Esophagus (tissue), 2 donors: Measurements from ENCODE around the gene SLX4. TPM values are rescaled to one million over a fixed set of nuclear protein-coding genes. Genes with fewer than 3 reads are reported as not detected.

Experiments
- H3K27ac ChIP-seq, 2 donors: one replicate each; pipeline ENCODE4 v1.5.1; 2013; ENCODE audit warnings: low read depth in 2 of 2, mild to moderate bottlenecking in 2 of 2, inconsistent platforms in 1 of 2, low read length in 1 of 2, moderate library complexity in 1 of 2
- H3K27me3 ChIP-seq, 2 donors: one replicate each; pipeline ENCODE4 v1.6.1; 2013; ENCODE audit warnings: low read length in 2 of 2, control low read depth in 1 of 2, mild to moderate bottlenecking in 1 of 2; ENCODE audit not compliant: insufficient read depth in 2 of 2, control insufficient read depth in 1 of 2
- H3K36me3 ChIP-seq, 2 donors: one replicate each; pipeline ENCODE4 v1.6.1; 2013; ENCODE audit warnings: low read length in 1 of 2; ENCODE audit not compliant: control insufficient read depth in 2 of 2, insufficient read depth in 2 of 2
- H3K4me1 ChIP-seq, 2 donors: one replicate each; pipeline ENCODE4 v1.6.1; 2013; ENCODE audit warnings: low read length in 1 of 2; ENCODE audit not compliant: control insufficient read depth in 2 of 2, insufficient read depth in 2 of 2
- H3K4me3 ChIP-seq, 2 donors: one replicate each; pipeline ENCODE4 v1.5.1; 2013; ENCODE audit warnings: low read length in 2 of 2, mild to moderate bottlenecking in 2 of 2, low read depth in 1 of 2, moderate library complexity in 1 of 2
- H3K9me3 ChIP-seq, 2 donors: one replicate each; pipeline ENCODE4 v1.6.1; 2013; ENCODE audit warnings: mild to moderate bottlenecking in 2 of 2, low read depth in 1 of 2, low read length in 1 of 2, moderate library complexity in 1 of 2; ENCODE audit not compliant: control insufficient read depth in 2 of 2, insufficient read depth in 1 of 2
- WGBS, 2 donors: extraction: QIAGEN DNeasy Blood & Tissue Kit; methylation state at CpG; one replicate each; pipeline ENCODE4 v1.1.7; 2013; 5-methylcytosine and 5-hydroxymethylcytosine counted together
- polyA plus RNA-seq, 2 donors: library from polyadenylated mRNA; stranded (reverse); fragments of 200-250 nt; gene quantifications; one replicate each; pipeline ENCODE4 v1.2.3, GENCODE V29; 2013
- donor health status: healthy with polysubstance abuse.
- donor health status: Bipolar disorder and iron deficiency.

SLX4 gene
- polyA plus RNA-seq, 2 donors: 1.6 to 3.5 TPM

GRCh38 chr16:3584412-3584811 lies 27.0 kb downstream of the SLX4 start:
- peaks cover 0 to 18% of the 10 kb centered on the region in 2 donors for H3K36me3 ChIP-seq

GRCh38 chr16:3583303-3584038 lies 27.9 kb downstream of the SLX4 start:
- Histone ChIP-seq H3K27me3 (no peaks in the 10 kb centered on the region), H3K27ac (no peak overlapping the region), H3K9me3 (no peaks in the 10 kb centered on the region), H3K36me3 (peaks cover 0 to 18% of the 10 kb centered on the region in 2 donors), H3K4me3 (no peak overlapping the region), H3K4me1 (peaks cover 0 to 3% of the 10 kb centered on the region in 2 donors)
- WGBS, 2 donors: 96% methylated on average over 16 of the region's 16 CpGs

More at GRCh38 chr16:3584412-3584811, 27.0 kb downstream of the SLX4 start:
- H3K4me3 ChIP-seq: no peak overlapping the region
- H3K27me3 ChIP-seq: no peaks in the 10 kb centered on the region
- H3K4me1 ChIP-seq: no peaks in the 10 kb centered on the region
- 98 to 99% methylated on average over 8 of the region's 8 CpGs for WGBS, 2 donors
- no peak overlapping the region for H3K27ac ChIP-seq
- H3K9me3 ChIP-seq: no peaks in the 10 kb centered on the region

- Histone ChIP-seq H3K9me3 (no peaks in the 10 kb centered on the region), H3K4me3 (no peak overlapping the region), H3K27ac (no peak overlapping the region), H3K36me3 (peaks cover 0 to 18% of the 10 kb centered on the region in 2 donors), H3K4me1 (peaks cover 0 to 3% of the 10 kb centered on the region in 2 donors), H3K27me3 (no peaks in the 10 kb centered on the region)
- WGBS, 2 donors: 92 to 93% methylated on average over 36 of the region's 36 CpGs
These were observed 28.9 kb downstream of the SLX4 start for GRCh38 chr16:3582276-3583165.

GRCh38 chr16:3581392-3581791 lies 30.0 kb downstream of the SLX4 start:
- Histone ChIP-seq H3K36me3 (peaks cover 0 to 18% of the 10 kb centered on the region in 2 donors), H3K4me3 (no peak overlapping the region), H3K4me1 (peaks cover 0 to 3% of the 10 kb centered on the region in 2 donors), H3K9me3 (no peaks in the 10 kb centered on the region), H3K27me3 (no peaks in the 10 kb centered on the region), H3K27ac (no peak overlapping the region)
- WGBS, 2 donors: 94 to 98% methylated on average over 10 of the region's 10 CpGs

GRCh38 chr16:3580686-3581085 lies 30.7 kb downstream of the SLX4 start:
- H3K36me3 ChIP-seq: peaks cover 0 to 18% of the 10 kb centered on the region in 2 donors
- peaks cover 0 to 3% of the 10 kb centered on the region in 2 donors for H3K4me1 ChIP-seq
- no peak overlapping the region for H3K4me3 ChIP-seq
- H3K9me3 ChIP-seq: no peaks in the 10 kb centered on the region
- H3K27me3 ChIP-seq: no peaks in the 10 kb centered on the region
- no peak overlapping the region for H3K27ac ChIP-seq
- WGBS, 2 donors: 41 to 55% methylated on average over 8 of the region's 8 CpGs

GRCh38 chr16:3580251-3580651 lies 31.2 kb downstream of the SLX4 start:
- H3K4me3 ChIP-seq: no peak overlapping the region
- peaks cover 0 to 18% of the 10 kb centered on the region in 2 donors for H3K36me3 ChIP-seq
- H3K27me3 ChIP-seq: no peaks in the 10 kb centered on the region
- H3K27ac ChIP-seq: no peak overlapping the region
- H3K9me3 ChIP-seq: no peaks in the 10 kb centered on the region
- 49 to 72% methylated on average over 11 of the region's 11 CpGs for WGBS, 2 donors
- H3K4me1 ChIP-seq: peaks cover 0 to 3% of the 10 kb centered on the region in 2 donors

- Histone ChIP-seq H3K36me3 (peaks cover 0 to 18% of the 10 kb centered on the region in 2 donors), H3K4me1 (peaks cover 0 to 3% of the 10 kb centered on the region in 2 donors), H3K27me3 (no peaks in the 10 kb centered on the region), H3K9me3 (no peaks in the 10 kb centered on the region), H3K4me3 (no peak overlapping the region), H3K27ac (no peak overlapping the region)
- 92 to 94% methylated on average over 7 of the region's 7 CpGs for WGBS, 2 donors
These were observed 31.6 kb downstream of the SLX4 start for GRCh38 chr16:3579776-3580175.

GRCh38 chr16:3578610-3579551 lies 32.5 kb downstream of the SLX4 start:
- WGBS, 2 donors: 38 to 43% methylated on average over 18 to 20 of the region's 20 CpGs
- no peaks in the 10 kb centered on the region for H3K27me3 ChIP-seq
- H3K36me3 ChIP-seq: peaks cover 0 to 16% of the 10 kb centered on the region in 2 donors
- peaks cover 0 to 3% of the 10 kb centered on the region in 2 donors for H3K4me1 ChIP-seq
- no peak overlapping the region for H3K4me3 ChIP-seq
- no peaks in the 10 kb centered on the region for H3K9me3 ChIP-seq
- H3K27ac ChIP-seq: peak overlapping the region in 1 of 2 donors; percentile 18

- Histone ChIP-seq H3K4me3 (no peak overlapping the region), H3K27me3 (no peaks in the 10 kb centered on the region), H3K9me3 (no peaks in the 10 kb centered on the region), H3K36me3 (peaks cover 0 to 9% of the 10 kb centered on the region in 2 donors), H3K27ac (no peak overlapping the region), H3K4me1 (peaks cover 0 to 3% of the 10 kb centered on the region in 2 donors)
- WGBS, 2 donors: 71 to 83% methylated on average over 8 of the region's 8 CpGs
These were observed 33.3 kb downstream of the SLX4 start for GRCh38 chr16:3578121-3578520.
